ENCODE data around the gene VASP. TPM values are rescaled to one million over a fixed set of nuclear protein-coding genes. Genes with fewer than 3 reads are reported as not detected.
"Not testable (repeated sequence)": the region's sequence is repeated elsewhere in the genome, so short reads cannot be mapped to it uniquely, and the experiment has no call there.

VASP gene
- polyA plus RNA-seq, 4 donors: 46.7 to 61.9 (median 48.8) TPM

DNA sequence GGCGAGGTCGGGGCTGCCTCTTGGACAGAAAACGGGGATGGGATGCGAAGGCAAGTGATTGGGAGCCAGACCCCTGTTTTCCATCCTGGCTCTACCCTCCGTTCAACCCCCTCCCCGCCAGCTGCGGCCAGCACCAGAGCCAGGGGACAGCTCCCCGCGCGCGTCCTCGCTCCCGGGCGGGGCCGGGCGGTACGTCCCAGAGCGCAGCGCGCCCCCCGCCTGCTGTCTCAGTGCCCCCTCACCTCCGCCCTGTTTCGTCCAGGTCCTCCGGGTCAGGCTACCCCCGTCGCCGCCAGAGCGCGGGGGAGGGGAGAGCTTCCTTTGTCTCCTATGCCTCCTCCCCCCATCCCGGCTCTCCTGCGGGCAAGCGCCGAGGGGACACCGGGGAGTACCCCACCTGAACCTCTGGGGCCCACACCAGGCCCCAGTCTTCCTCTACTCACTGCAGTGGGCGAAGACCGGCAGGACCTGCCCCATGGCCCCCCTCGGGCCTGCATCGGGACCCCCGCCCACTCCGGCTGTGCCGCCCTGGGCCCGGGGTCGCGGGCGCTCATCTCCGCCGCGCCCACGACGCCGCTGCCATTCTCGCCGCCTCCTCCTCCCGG is 10.8 kb upstream of the VASP start:
- DNase-seq (ENCODE audit: low read depth in 4 of 4, low spot score in 2 of 4): no peak

DNA sequence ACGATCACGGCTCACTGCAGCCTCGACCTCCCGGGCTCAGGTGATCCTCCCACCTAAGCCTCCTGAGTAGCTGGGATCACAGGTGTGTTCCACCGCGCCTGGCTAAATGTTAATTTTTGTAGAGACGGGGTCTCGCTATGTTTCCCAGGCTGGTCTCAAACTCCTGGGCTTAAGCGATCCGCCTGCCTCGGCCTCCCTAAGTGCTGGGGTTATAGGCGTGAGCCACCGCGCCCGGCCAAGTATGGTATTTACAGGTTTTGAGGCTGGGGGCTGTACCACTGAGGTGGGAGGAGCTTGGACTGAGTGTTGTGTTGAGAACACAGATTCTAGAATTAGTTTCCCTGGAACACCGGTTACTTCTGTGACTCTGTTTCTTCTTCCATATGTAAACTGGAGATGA is 9.5 kb upstream of the VASP start:
- no peak for DNase-seq (ENCODE audit: low read depth in 4 of 4, low spot score in 2 of 4)

DNA sequence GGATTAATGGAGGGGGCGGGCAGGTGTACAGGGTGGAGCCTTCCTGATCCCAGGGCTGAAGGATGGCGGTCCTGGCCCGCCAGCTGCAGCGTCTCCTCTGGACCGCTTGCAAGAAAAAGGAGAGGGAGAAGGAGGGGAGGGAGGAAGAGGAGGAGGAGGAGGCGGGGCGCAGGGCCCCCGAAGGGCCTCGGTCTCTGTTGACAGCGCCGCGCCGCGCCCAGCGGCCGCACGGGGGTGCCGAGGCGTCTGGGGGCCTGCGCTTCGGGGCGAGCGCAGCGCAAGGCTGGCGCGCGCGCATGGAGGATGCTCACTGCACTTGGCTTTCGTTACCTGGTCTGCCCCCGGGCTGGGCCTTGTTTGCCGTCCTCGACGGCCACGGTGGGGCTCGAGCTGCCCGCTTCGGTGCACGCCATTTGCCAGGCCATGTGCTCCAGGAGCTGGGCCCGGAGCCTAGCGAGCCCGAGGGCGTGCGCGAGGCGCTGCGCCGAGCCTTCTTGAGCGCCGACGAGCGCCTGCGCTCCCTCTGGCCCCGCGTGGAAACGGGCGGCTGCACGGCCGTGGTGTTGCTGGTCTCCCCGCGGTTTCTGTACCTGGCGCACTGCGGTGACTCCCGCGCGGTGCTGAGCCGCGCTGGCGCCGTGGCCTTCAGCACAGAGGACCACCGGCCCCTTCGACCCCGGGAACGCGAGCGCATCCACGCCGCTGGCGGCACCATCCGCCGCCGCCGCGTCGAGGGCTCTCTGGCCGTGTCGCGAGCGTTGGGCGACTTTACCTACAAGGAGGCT is 8.7 kb upstream of the VASP start, which contains the start of gene PPM1N:
Gene PPM1N, plus strand, starts transcription at position 33 of the 785 bp plus-strand sequence. Its CDS starts 30 bp downstream, at position 63.
- no peak for DNase-seq (ENCODE audit: low read depth in 4 of 4, low spot score in 2 of 4)

DNA sequence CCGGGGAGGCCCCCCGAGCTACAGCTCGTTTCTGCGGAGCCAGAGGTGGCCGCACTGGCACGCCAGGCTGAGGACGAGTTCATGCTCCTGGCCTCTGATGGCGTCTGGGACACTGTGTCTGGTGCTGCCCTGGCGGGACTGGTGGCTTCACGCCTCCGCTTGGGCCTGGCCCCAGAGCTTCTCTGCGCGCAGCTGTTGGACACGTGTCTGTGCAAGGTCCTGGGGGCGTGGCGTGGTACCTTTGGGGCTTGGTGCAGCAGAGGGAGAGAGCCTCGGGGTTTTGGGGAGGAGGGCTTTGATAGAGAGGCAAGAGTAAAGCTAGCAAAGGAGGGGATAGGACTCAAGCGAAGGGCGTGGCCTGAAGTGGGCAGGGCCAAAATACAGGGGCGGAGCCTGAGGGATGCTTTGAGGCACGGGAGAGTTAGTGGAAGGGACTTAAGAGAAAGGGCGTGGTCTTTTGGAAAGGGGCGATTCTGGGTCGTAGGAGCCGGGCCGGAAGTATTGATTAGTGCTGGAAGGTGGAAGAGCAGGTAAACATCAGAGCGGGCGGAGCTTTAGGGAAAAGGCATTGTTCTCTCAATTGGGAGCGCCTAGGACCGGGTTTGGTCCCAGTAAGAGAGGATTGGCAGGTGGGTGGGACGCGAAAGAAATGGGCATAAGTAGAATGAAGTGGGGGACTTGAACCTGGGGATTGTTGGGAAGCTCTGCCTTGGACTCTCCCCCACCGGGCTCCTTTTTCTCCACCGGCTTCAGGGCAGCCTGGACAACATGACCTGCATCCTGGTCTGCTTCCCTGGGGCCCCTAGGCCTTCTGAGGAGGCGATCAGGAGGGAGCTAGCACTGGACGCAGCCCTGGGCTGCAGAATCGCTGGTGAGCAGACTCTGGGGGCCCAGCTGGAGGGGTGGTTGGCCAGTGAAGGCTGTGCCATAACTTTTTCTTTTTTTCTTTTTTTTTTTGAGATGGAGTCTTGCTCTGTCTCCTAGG is 7.8 kb upstream of the VASP start:
- DNase-seq (ENCODE audit: low read depth in 4 of 4, low spot score in 2 of 4): no peak

DNA sequence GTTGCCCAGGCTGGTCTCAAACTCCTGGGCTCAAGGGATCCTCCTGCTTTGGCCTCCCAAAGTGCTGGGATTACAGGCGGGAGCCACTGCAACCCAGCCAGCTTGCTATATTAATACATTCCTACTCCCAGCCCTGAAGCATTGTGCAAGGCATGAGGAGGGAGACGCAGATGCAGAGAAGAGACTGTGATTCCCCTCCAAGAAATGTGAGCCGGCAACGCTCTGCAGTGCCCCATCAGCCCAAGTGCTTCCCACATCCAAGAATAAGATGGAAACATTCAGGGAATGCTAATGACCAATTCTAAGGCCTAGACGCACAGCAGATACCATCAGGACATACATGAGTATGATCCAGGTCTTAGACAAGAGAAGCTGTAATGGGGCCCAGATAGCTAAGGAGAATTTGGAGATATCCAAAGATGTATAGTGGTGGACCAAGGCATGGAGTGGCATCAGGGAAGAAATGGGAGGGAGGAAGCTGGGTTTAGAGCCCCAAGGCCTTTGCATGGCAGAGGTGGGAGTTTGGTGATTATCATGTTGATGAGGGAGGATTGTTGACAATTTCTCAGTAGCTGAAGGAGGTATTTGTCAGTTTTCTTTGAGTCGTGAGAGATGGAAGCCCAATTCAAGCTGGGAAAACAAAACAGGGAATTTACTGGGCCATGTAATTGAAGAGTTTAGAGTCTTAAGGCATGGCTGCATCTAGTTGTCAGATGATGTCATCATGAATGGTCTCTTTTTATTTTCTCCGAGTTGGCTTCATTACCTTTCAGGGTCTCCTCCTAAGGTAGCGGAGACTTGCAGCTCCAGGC is 6.2 kb upstream of the VASP start:
- no peak for DNase-seq (ENCODE audit: low read depth in 4 of 4, low spot score in 2 of 4)

DNA sequence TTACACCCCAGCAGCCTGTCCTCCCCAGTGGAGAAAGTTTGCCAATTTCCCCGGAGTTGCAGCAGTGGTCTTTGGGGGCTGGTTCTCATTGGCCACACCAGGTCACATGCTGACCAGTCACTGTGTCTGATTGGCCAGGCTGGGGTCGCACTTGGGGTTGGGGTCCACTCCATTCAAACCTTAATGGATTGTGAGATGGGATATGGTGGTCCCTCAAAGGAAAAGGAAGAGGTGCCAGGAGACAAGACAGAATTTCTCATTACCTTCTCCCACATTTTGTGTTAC is 5.6 kb upstream of the VASP start:
- DNase-seq (ENCODE audit: low read depth in 4 of 4, low spot score in 2 of 4): no peak

DNA sequence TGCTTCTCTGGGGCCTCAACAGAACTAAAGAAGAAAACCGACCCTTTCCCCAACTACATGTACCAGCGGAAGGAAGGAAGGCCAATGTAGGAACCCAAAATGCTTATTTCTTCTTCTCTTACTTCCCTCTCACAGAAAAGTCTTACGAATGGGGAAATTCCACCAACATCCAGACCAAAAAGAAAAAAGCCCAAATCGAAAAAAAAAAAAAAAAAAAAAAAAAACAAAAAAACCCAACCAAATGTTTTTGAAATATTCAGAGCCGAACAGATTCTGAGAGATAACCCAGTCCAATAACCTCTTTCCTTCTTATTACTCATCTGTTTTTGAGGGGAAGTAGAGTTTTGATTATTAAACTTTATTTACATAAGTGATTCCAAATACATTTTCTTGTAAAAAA is 5.2 kb upstream of the VASP start:
- DNase-seq (ENCODE audit: low read depth in 4 of 4, low spot score in 2 of 4): no peak

DNA sequence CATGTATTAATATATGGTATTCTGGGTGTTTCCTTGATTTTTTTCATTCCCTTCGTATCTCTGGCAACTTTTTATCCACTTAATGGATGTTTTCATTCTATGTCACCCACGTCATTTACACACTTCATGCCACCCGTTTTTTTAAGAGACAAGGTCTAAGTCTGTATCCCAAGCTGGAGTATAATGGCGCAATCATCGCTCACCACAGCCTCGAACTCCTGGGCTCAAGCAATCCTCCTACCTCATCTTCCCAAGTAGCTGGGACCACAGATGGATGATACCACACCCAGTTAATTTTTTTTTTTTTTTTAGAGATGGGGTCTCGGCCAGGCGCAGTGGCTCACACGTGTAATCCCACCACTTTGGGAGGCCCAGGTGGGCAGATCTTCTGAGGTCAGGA is 3.4 kb upstream of the VASP start:
- DNase-seq (ENCODE audit: low read depth in 4 of 4, low spot score in 2 of 4): no peak

DNA sequence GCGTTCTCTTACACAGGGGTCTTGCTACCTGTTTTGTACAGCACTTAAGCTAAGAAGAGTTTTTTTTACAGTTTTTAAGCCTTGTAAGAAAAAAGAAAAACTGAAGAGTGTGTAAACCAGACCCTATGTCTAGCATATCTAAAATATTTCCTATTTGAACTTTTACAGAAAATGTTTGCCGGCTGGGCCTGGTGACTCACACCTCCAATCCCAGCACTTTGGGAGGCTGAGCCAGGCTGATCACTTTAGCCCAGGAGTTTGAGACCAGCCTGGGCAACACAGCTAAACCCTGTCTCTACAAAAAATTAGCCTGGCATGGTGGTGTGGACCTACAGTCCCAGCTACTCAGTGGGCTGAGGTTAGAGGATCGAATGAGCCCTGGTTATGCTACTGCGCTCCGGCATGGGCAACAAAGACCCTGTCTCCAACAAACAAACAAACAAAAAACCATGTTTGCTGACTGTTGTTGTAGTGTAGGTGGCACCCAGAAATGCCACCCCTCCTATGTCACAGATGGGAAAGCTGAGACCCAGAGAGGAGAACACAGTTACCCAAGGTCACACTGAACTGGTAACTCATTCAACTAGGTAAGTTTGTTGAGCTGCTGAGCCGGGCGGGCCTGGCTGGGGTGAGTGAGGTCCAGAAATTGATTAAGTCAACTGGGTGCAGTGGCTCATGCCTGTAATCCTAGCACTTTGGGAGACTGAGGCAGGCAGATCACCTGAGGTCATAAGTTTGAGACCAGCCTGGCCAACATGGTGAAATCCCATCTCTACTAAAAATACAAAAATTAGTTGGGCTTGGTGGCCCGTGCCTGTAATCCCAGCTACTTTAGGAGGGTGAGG is 1.9 kb upstream of the VASP start:
- DNase-seq (ENCODE audit: low read depth in 4 of 4, low spot score in 2 of 4): no peak

DNA sequence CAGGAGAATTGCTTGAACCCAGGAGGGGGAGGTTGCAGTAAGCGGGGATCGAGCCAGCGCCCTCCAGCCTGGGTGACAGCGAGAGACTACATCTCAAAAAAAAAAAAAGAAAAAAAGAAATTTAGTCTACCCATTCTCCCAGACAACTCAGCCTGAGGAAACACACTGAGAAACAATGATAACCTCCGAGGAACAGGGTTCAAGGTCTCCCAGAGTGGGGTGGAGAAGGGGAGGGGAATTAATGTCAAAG is 1.4 kb upstream of the VASP start:
- DNase-seq (ENCODE audit: low read depth in 4 of 4, low spot score in 2 of 4): no peak

DNA sequence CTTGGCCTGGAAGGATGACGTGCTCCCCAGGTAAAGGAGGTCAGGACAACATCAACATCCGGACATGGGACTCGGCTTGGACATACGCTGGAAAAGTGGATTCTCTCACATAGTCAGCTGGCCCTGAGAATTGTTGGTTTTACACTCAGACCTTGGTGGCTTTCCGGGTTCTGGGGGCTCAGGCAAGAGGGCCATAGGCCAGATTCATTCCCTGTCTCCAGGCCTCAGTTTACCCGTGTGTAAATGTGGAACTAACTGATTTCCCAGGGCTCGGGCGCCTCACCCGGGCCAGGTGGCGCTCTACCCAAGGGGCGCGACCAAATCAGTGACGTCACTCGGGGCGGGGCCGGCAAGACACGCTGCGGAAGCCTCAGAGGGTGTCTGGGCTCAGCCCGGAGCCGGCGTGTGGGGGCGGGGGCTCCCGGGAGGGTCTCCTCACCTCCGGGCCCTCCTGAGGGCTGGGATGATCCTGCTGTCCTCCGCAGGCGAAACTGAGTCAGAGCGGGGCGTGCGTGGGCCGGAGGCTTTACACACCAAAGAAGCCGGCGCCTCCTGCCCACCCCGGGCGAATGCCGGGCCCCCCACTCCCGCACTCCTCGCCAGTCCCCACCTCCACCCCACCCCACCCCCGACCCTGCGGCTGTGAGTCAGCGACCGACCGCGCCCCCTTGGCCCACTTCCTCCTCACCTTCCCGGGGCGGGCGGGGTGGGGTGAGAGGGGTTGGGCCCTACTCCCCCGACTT is 862 bp upstream of the VASP start:
- peak in 2 of 4 donors; percentile 76 to 79 for DNase-seq (ENCODE audit: low read depth in 4 of 4, low spot score in 2 of 4)

DNA sequence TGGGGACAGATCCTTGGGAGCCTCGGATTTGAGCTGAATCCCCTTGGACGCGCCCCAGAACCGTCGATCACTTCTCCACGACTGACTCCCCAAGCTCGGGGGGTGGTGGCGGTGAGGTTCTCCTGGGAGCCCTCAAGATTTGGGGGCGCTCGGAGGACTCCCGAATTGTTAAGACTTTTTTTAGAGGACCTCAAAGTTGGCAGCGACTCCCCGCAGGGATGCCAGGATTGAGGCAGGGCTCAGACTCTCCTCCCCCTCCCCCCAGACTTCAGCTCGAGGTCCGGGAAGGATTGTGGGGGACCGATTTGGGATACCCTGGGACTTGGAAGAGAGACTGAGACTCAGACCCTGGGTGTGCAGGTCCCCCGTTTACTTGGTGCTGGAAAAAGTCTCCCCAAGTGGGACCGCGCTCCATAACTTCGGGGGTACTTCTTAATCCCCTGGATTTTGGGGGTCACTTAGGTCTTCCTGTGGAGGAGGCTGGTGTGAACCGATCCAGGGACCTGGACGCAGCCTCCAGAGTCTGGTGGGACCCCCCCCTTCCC is 665 bp downstream of the VASP start:
- DNase-seq (ENCODE audit: low read depth in 4 of 4, low spot score in 2 of 4): no peak

DNA sequence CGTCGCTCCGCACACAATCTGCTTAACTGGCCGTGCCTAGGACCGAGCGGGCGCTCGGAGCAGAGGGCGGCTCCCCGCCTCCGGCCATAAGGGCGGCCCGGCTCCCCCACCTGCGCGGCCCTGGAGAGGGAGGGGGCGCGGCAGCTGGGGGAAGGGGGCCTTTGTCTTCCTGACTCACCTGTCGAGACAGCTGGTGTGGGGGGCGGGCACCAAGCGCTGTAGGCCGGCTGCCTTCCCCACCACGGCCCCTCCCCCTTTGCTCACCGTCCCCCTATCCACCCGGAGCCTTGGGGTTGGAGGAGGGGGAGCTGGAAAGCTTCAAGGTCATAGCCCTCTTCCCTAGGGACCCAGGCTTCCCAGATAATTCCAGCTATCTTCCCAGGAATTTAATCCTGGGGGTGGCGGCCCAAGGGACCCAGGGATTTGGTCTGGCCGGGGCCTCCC is 1.2 kb downstream of the VASP start:
- DNase-seq (ENCODE audit: low read depth in 4 of 4, low spot score in 2 of 4): no peak

DNA sequence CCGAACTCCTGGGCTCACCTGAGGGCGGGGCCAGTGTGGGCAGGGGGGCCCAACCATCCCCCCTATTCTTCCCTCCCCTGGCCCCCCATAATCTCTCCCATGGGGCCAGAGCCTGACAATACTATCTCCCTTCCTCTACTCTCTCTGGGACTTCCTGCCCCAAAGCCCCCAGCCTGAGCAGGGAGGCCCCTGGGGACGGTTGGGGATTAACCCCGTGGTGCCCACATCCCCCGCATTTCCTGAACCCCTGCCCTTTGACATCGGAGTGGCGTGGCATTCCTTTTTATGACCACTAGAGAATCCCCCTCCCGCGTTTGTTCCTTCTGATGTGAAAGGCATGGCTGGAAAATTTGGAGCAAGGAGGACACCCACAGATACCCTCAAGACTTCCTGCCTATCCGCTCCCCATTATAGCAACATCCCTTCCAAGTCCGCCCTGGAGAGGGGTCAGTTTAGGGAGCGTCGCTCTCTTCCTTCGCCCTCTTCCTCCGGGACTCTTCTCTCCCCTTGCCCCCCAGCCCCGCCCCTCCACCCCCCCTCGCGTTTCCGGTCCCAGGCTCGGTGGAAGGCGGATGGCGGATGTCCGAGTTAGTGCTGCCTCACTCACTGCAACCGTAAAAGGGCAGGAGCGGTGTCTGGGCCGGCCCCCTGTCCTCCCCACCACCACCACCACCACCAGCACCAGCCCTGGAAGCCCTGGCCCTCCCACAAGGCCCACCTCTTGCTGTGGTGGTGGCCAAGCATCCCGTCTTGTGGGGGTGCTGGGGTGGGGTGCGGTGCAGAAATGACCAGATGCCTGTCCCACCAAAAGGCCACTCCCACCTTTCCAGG is 1.8 kb downstream of the VASP start:
- no peak for DNase-seq (ENCODE audit: low read depth in 4 of 4, low spot score in 2 of 4)

DNA sequence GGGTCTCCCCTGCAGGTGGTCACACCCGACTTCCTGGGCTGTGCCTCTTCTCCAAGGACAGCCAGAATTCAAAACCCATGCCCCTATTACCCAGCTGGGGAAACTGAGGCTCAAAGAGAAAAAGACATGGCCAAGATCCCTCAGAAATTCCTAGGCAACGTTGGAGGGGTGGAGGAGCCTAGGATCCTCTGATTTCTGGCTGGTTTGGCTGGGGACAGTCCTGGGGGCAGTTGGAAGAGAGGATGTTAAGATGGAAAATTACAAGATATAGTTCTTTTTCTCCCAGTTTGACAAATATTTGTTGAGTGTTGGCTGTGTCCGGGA is 2.4 kb downstream of the VASP start:
- DNase-seq (ENCODE audit: low read depth in 4 of 4, low spot score in 2 of 4): no peak

DNA sequence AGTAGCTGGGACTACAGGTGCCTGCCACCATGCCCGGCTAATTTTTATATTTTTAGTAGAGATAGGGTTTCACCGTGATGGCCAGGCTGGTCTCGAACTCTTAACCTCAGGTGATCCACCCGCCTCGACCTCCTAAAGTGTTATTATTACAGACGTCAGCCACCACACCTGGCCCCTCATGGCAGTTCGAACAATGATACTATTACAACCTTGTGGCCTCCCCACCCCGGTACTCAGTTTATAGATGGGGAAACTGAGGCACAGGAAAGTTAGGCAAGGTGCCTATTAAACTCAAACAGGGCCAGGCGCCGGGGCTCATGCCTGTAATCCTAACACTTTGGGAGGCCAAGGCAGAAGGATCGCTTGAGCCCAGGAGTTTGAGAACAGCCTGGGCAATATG is 3.1 kb downstream of the VASP start:
- DNase-seq (ENCODE audit: low read depth in 4 of 4, low spot score in 2 of 4): not testable (repeated sequence)

DNA sequence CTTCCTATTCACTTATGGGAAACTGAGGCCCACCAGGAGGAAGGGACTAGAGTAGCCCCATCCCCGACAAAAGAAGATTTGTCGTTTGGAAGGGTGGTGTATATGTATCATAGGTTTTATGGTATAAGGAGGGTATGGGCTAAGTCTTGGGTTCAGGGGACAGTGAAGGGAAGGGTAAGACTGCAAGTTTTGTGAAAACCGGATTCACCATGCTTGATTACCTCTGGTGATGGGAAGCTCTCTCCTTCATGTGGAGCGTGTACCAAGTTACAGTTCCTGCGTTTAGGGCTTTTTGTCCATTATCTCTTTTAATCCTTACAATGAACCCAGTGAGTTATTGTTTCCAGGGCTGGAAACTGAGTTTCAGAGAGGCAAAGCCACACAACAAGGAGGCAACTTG is 3.8 kb downstream of the VASP start:
- DNase-seq (ENCODE audit: low read depth in 4 of 4, low spot score in 2 of 4): no peak

DNA sequence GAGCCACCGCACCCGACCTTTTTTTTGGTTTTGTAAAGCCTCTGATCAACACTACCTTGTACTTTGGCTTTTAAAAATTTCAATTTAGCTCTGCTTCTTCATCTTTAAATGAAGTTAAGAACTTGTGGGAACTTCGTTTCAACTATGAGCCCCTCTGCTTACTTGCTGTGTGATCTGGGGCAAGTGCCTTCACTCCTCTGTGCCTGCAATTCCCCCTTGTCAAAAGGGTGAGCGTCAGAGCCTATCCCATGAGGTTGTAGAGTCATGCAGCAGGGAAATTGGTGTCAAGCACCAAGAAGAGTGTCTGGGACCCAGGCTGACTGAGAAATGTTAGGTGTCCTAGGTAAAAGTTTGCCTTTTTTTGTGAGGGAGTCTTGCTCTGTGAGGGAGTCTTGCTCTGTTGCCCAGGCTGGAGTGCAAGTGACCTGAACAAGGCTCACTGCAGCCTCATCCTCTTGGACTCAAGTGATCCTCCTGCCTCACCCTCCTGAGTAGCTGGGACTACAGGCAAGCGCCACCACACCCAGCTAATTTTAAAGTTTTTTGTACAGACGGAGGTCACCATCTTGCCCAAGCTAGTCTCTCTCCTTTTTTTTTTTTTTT is 5.7 kb downstream of the VASP start:
- no peak for DNase-seq (ENCODE audit: low read depth in 4 of 4, low spot score in 2 of 4)

Data from left renal cortex interstitium (tissue), 4 donors.